Colon (tissue), 2 donors: Measurements from ENCODE around the gene DOK6.

Source experiments
- FAIRE-seq: peaks from 2 replicates; lab custom pipeline; 2012; peaks lifted over from hg19 to GRCh38; lab: Jason Lieb, UNC
- donor health status: control.
- donor health status: control.

The DOK6 gene

GRCh38 chr18:69689121-69689759, 288.6 kb downstream of the DOK6 start:
- no peak for FAIRE-seq

DNA sequence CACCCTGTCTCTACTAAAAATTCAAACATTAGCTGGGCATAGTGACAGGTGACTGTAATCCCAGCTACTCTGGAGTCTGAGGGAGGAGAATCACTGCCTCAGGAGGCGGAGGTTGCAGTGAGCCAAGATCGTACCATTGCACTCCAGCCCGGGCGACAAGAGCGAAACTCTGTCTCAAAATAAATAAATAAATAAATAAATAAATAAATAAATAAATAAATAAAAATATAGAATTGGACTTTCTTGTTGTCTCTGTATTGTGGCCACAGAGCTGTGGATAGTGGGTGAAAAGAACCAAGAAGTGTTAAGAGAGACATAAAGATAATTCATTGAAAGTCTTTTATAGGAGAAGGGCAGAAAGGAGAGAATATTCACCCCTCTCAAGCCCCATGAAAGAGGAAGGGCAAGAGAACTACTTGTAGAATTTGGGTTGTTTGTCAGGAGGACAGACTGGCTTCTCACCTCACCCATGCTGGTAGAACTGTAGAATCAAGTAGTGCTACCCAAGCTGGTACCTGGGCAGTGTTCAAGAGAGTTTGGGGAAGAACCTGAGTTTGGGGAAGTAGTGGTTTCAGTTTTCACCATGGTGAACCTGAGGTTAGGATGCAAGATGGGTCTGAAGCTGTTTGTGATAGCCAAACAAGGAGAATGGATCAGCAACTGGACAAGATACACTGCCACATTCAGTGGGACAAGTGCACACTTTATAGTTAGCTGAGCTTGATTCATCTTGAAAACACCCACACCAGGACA, 290.5 kb downstream of the DOK6 start:
- FAIRE-seq = no peak

DNA sequence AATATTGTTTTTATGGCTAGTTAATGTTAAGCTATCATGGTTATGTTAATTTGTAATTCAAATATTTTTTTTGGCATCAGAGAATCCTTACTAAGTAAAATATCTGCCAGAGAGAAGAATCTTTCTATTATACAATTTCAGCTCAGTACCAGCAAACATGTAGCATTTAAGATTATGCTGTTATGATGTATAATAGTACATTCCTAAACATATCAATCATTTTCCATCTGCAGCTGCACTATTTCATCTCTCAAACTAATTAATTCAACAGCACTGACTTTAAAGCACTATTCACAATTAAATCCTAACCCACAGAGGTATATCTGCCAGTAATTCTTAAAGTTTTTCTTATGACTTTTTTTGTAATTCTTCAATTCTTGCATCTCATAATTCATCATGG, 296.4 kb downstream of the DOK6 start:
- FAIRE-seq = no peak

- FAIRE-seq = no peak
Observed at GRCh38 chr18:69697689-69698088, 297.0 kb downstream of the DOK6 start.

GRCh38 chr18:69701305-69701704, 300.6 kb downstream of the DOK6 start:
- no peak for FAIRE-seq

- FAIRE-seq = no peak
Observed at GRCh38 chr18:69703461-69703860, 302.8 kb downstream of the DOK6 start.

GRCh38 chr18:69705987-69706386, 305.3 kb downstream of the DOK6 start:
- FAIRE-seq = no peak

GRCh38 chr18:69708844-69709243, 308.2 kb downstream of the DOK6 start:
- FAIRE-seq = no peak

- FAIRE-seq = no peak
Observed at GRCh38 chr18:69715191-69715795, 314.6 kb downstream of the DOK6 start.

DNA sequence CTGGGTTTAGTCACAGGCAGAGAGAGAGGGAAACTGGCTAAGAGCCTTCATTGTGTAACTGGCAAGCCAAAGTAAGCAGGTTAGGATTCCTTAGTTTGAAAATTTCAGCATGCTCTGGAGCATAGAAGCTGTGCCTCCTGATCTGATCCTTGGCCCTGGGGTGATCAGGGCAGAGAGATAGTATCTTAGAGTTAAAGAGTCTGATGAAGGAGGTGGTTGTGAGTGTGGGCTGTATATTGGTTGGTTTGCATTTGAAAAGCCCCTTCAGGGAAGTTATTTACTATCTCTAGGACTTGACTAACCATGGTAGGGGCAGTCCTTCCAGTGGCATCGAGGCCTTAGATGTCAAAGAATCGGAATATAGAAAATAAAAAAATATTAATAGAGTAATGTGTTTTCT, 316.9 kb downstream of the DOK6 start:
- no peak for FAIRE-seq

DNA sequence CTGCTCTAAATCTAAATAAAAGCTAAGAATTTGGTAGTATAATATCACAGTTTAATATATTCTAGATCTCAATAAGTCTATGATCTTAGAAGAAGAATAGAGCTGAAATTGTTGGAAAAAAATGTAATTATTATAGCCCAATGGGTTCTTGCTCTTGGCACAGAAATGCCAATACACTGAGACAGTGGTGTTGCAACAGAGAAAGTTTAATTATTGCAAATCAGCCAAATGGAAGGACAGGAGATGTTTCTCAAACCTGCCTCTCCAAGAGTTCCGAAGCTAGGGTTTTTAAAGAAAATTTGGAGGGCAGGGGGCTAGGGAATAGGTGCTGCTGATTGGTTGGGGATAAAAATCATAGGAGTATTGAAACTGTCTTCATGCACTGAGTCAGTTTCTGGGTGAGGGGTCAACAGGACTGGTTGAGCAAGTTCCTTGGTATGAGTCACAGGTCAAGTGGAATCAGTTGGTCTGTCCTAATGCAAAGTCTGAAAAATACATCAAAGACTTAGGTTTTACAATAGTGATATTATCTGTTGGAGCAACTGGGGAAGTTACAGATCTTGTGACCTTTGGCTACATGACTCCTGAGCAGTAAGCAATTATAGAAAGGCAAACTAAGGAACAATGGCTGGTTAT, 318.3 kb downstream of the DOK6 start:
- no peak for FAIRE-seq

DNA sequence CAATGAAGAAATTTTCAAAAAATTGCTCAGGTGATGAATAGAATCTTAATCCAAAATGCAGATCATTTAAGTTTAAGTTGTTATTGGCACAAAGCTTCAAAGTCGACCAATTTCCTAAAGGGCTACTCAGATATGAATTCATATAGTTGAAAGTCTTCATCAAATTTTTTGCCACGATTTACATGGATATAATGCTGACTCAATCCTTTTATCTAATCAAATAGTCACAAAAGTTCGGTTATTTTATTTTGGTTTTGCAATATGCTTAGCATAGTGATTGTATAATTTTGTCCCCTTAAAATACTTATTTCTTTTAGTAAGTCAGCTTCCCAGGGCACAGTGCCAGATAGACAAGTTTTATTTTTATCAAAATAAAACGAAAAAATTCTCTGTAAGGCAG, 319.7 kb downstream of the DOK6 start:
- no peak for FAIRE-seq

GRCh38 chr18:69723434-69723833, 322.7 kb downstream of the DOK6 start:
- FAIRE-seq = no peak

DNA sequence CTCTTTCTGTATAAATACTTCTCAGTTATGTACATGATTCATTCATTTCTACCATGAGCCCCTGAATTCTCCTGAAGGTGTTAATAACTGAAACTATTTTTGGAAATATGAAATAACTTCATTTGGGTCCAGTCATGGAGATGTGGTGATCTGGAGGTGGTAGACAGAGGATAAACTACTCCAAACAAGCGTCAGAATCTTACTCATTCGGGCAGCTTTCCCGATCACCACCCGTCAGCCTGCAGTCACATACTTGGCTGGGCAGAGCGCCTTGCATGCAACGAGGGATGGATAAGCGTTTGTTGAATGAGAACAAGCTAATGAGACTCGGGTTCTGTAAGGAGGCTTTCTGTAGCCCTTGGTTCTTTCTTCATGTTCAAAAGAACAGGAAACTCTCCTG, 324.3 kb downstream of the DOK6 start:
- FAIRE-seq = no peak

DNA sequence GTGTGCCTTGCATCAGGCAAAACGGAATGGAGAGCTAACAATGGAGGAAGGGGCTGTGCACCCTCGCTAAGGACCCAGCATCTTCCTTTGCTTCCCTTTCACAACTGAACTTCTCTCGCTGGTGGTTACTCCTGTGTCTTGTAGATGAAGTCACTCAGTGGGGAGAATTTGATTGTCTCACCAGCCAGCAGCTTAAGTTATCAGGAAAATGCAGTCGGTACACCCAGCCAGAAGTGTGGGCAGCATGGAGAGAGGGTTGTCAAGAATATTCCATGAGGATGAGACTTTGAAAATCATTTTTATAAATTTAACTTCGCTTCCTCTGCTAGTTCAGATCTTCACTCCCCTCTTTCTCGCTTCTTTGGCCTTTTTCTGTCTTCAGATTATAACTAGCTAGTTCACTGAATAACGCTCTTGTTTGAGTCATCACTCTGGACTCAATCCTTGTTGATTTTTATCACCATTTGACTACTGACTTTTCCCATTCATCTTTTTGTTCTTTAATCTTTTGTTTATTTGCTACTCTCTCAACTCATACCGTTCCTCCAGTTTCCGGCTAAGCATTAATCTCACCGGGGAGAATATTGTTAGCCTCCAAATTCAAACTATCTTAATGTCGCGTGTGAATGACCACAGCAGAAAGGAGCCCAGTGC, 325.3 kb downstream of the DOK6 start:
- no peak for FAIRE-seq

DNA sequence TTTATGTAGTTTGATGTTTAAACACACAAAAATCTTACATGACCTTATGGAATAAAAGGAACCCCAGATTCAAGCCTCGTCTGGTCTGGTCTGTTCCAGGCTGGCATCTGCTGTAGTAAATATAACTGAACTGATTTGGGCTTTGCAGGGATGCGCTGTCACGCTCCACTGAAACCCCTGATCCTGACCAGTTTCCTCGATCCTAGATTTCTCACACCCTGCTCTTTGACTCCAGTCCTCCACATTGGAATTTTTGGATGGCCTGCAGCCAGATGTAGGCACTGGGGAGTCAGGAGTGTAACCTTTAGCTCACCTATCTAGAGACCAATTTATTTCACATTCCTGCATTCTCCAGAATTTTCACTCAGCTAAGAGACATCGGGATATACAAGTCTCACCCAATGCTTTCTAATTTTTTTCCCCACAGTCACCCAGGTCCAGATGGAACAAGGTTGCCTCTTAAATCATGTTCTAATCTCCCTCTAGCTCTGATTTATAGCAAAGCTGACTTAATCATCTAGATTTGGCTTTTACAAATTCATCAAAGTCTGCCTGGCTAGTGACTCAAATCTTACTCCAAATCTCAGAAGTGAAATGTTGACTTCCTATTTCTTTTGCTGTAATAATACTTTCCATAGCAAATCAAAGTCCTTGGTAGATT, 327.4 kb downstream of the DOK6 start:
- FAIRE-seq = no peak

GRCh38 chr18:69730664-69731063, 330.0 kb downstream of the DOK6 start:
- no peak for FAIRE-seq

- no peak for FAIRE-seq
Observed at GRCh38 chr18:69734536-69734935, 333.8 kb downstream of the DOK6 start.

- no peak for FAIRE-seq
Observed at GRCh38 chr18:69736730-69737129, 336.0 kb downstream of the DOK6 start.

GRCh38 chr18:69737851-69738250, 337.2 kb downstream of the DOK6 start:
- FAIRE-seq = no peak

DNA sequence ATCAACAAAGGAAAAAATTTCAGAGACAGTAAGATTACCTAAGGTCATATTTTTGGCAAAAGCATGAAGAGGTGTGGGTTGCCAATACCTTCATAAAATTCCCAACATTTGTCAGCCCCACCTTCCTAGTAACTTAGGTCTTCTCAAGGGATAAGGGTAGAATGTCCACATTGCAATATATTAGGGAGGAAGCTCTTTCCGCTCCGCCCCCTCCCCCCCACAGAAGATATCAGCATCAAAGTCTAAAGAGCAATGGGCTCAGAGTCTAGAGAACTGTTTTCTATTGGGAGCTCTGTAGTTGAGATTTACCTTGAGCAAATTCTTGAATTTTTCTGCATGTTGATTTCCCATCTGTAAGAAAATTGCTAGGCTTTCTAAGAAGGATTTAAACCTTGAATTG, 346.7 kb downstream of the DOK6 start:
- FAIRE-seq = no peak
